ENCODE measurements around the gene PDE1A.

Gene PDE1A

DNA sequence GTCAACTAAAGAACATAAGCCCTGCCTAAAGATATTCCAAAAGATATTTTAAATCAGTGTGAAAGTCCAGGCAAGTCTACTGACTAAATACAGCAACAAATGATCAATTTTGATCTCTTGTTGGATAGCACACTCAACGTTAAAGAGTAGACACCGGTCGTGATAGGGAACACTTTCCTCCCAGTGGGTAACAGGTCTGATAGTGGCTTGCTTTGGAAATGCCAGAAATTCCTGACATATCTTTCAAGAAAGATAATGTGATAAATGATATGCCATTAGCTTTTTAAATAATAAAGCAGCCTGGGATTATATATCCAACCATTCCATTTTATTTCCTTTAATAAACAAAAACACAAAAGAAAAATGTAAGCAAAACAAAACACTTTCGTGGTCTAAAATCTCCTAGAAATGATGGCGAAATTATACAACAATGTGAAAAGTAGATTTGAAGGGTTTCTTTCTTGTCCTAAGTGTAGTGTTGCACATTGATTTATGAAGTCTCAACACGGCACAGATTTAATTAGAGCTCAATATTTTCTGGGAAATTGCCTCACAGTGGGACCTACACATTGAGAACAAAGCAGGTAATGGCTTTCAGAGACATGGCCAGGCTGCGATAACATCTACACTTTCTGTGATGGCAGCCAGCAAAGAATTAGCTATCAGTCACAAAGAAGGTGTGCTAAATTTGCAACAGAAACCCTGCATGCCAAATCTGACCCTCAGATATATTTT lies 282.6 kb downstream of the PDE1A start:
- in situ Hi-C loops (cut with MboI; ENCODE audit: low sequenced_read_pairs) = no loop called here

DNA sequence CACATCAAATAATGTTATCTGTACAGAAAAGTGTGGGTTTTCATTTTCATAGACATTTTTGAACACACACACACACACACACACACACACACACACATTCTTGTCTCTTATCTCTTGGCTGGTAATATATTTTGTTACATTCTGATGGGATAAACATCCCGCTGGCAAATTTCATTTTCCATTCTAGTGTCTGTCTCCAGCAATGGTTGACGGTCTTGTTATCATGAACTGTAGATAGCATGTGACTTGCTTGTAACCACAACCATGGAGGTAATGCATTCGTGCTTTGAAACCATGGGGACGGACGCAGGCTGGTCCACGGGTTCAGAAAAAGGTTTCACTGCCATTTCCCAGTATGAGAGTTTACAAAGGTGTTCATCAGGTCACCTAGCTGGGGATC lies 284.8 kb downstream of the PDE1A start:
- in situ Hi-C loops (cut with MboI; ENCODE audit: low sequenced_read_pairs) = no loop called here

DNA sequence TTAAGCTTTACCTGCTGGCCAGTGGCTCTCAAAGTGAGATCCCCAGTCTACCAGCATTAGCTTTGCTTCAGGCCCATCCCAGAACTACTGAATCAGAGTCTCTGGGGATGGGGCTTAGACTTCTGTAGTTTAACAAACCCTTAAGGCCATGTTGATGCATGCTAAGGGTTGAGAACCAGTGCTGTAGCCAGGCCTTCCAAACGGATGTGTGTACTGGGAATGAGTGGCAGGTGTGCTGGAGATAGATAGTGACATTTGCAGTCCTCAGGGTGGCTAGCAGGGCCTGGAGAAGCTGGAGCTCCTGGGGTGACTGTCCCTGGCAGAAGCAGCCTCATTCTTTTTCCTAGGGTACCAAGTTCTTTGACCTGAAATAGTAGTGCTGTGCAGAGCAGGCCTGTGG lies 292.6 kb downstream of the PDE1A start:
- in situ Hi-C loops (cut with MboI; ENCODE audit: low sequenced_read_pairs) = no loop called here

DNA sequence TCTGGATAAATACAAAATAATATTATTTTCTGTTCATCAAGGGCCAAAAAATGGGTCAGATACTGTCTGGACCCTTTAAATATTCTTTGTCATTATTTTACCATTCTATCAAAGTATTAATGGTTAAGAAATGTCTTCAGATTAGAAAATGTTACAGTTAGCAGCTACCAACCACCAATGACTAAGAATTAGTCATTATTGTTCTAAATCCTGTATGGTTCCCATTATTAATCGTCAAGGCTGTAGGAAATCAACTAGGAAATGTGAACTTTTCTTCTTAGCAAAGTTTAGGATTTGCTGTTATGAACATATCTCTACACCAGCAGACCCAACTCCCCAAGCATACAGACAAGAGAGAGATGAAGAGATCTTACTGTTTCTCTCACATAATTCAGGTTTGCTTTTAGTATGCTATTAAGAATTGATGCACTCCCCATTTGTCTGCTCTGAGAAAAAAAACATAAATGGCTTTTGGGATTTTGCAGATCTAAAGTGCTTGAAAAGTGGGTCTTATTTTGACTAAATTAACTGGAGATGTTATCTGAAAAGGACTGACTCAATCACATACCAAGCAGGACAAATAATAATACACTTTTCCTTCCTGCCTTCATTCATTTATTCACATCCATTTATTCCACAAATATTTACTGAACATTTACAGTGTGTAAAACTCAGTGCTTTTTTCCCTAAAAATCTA lies 293.5 kb downstream of the PDE1A start:
- in situ Hi-C loops (cut with MboI; ENCODE audit: low sequenced_read_pairs) = no loop called here

DNA sequence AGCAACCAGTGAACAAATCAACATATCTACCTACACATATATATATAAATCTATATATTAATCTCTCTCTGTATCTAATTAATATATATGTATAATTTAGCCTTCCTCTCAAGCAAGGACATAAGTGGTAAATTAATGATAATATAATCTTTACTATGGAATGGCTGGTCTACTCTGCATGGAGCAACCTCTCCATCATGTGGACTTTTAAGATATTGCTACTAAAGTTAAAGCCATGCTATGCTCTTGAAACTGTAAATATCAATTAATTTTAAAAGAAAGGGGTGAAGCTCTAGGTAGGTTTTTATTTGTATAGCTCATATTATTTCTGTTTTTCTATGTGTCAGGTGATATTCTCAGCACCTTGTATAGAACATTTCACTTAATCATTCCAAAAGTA lies 294.2 kb downstream of the PDE1A start:
- in situ Hi-C loops (cut with MboI; ENCODE audit: low sequenced_read_pairs) = no loop called here

DNA sequence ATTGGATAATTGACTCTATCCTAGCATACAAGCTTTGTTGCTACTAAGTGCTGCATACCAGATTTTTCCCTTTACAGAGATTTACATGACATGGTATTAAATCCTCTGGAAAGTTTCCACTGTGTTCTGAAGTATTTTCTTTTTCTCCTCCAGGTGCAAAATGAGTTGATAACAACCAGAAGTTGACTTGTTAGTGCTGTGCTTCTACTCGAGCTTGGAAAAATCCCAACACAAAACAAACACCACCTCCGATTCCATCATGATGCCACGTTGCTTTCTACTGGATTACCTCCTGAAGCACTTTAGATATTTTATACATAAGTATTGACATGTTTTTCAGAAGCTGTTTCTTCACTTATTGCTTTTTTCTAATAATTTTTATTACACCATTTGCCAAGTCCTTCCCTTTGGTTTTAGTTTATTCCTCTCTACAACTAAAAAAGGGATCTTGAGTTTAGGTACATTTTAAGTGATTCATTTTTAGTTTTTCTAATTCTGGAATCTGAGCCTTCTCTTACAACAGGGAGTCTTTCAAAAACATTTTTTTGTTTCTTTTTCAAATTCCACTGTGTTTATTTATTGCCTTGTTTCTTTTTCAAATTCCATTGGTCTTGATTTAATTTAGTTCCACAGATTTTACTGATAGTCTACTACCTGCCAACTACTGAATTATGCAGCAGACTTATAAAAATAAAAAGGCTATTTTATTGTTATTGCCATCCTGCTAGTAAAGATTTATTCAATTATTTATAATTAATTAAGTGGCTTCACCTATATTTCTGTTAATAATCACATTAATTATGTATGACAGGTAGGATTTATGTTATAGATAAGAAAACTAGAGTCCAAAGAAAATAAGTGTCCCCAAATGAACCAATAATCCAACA lies 297.8 kb downstream of the PDE1A start:
- in situ Hi-C loops (cut with MboI; ENCODE audit: low sequenced_read_pairs) = no loop called here

DNA sequence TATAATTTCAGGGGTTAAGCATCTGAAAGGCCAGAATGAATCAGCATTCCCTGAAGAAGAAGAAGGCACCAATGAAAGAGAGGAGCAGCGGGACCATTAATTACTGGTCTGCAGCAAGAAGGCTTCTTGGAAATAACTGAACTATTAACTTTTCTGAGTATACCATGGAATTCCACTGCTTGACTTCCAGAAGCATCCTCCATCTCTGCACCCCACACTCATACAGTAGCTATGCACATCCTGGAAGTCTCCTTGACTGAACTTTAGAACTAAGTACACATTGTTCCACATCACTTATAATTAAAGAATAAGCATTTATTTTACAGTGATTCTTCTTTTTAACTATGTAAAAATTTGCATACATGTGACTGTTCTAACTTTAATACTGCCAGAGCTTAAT lies 309.6 kb downstream of the PDE1A start:
- in situ Hi-C loops (cut with MboI; ENCODE audit: low sequenced_read_pairs) = no loop called here

DNA sequence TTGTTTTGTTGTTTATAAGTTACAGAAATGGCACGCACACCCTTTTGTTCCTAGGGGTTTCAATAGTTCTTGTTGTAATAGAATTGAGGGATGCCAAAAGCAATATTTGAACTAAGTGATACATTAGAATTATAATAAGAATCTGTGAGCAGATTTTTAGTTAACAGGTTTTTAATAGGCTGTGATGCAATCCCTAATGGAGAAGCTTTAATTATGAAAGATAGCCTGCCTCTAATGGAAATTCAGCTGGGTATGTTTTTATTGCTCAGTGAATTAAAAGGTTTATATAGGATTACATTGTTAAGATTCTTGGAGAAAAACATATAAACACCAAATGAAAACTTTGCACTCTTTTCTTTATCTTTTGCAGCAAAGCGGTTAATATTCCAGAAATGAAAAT lies 310.1 kb downstream of the PDE1A start:
- in situ Hi-C loops (cut with MboI; ENCODE audit: low sequenced_read_pairs) = no loop called here

DNA sequence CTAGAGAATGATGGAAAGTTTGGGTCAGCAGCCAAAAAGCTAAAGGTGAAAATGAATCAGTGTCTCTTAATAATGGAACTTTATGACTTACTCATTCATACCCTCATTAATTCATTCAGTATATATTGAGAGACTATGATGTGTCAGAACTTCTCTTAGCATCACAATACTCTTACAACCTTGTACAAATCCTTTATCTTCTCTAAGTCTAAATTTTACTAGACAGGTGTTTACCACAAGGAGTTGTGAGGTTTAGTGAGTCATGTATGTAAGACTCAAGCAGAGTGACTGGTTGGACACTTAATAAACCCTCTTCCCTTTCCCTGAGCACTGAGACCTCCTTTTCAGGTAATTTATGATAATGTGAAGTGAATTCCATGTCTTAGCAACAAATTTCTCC lies 311.6 kb downstream of the PDE1A start:
- in situ Hi-C loops (cut with MboI; ENCODE audit: low sequenced_read_pairs) = no loop called here

DNA sequence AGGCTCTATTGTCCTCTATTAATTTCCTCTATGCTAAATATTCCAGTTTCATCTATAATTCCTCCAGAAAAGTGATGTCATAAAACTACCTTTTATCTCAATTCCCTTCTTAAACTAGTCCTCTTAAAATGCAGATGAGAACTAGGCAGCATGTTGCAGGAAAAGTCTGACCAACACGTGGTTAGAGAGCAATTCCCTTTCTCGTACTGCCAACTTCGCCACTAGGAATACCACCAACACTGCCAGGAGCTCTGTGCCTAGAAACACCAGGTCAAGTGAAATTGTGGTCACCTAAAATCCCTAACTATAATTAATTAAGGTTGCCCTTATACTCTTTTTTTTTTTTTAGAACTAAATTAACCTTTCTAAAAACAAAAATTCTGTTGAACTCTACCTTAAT lies 313.5 kb downstream of the PDE1A start:
- in situ Hi-C loops (cut with MboI; ENCODE audit: low sequenced_read_pairs) = no loop called here

DNA sequence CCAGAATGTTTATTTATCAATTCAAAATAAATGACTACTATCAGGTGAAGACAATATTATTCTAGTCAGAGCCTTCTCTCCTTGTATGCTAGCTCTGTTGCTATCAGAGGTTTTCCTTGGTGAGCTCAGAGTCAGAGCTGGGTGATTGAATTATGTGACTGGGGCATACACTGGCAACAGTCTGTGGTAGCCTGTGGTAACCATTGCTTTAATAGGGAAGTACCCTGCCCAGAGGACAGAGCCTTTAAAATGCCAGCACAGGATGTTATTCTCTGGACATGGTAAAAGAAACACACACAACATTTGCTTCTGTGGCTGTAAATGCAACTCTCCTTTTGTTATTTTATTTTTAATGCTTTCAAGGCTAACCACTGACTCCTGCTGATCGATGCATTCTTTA lies 316.5 kb downstream of the PDE1A start:
- in situ Hi-C loops (cut with MboI; ENCODE audit: low sequenced_read_pairs) = no loop called here

DNA sequence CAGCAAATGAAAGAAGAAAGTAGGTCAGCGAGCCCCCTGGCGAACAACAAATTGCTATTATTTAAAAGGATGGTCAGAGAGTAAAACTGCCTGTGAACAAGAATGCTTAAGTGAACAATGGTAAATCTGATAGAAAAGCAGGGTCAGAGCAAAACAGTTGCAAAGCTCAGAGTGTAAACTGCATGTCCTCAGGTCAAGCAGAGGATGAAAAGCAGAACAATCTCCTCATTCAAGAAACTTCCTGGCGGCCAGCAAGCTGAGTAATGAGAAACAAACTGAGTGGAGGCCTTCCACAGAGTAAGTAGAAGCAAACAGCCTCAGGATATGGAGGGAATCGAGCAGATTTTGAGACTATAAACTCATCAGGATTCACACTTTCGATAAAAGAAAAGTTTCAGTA lies 323.3 kb downstream of the PDE1A start:
- in situ Hi-C loops (cut with MboI; ENCODE audit: low sequenced_read_pairs) = no loop called here

DNA sequence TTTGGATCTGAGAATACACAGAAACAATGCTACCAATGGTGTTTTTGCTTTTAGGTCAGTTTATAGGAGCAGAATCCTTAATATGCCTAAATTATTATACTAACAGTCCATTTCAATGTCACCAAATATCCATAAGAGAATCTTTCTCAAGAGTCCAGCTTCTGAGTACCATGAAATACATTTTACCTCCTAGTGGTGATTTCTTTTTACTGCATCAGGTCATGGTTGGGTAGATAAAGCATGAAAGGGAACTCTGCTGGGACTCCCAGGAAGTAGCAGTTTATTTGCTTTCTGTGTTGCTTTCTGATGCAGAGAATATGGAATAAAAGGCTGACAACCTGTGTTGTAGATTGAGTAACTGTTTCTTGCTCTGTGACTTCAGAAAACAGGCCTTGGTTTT lies 325.6 kb downstream of the PDE1A start:
- in situ Hi-C loops (cut with MboI; ENCODE audit: low sequenced_read_pairs) = no loop called here

DNA sequence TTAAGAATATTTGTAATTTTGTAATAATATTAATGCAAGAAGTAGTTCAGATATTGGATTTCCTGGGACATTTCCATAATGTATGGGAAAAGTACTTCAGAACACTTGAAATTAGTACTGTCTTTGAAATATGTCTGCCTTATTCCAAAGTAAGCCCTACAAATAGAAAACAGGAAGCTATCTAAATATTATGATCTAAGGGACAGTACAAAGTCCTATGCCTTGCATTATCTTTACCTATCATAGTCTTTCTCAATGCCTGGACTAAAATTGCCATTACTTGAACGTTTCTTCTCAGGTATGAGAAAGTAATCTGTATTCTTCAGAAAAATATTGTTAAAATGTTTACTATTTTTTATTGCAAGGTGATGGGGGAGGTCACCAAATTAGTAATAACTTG lies 328.2 kb downstream of the PDE1A start:
- in situ Hi-C loops (cut with MboI; ENCODE audit: low sequenced_read_pairs) = no loop called here

DNA sequence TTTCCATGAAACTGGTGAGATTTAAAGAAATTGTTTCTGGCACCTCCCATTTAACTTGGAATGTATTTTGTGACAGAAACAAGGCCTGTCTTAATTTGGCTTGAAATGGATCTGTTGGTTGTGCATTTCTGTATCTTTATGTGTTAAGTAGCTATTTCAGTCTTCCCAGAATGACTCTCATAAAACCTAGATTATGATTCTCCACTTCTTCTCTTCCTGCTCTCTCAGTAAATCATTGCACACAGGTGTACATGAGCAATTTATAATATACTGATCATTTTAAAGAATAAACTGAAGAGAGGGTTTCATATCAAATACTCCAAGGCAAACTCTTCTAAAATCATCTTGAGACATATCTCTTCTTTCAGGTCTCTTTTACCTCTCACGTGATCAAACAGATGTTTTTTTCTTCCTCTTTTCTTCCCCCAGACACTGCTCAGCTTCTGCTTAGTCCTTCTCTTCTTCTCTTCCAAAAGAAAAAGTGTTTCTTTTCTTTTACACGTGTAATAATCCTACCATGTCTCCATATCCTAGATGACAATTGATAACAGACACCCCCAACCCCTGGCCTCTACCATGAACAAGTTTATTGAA lies 329.2 kb downstream of the PDE1A start:
- in situ Hi-C loops (cut with MboI; ENCODE audit: low sequenced_read_pairs) = no loop called here

DNA sequence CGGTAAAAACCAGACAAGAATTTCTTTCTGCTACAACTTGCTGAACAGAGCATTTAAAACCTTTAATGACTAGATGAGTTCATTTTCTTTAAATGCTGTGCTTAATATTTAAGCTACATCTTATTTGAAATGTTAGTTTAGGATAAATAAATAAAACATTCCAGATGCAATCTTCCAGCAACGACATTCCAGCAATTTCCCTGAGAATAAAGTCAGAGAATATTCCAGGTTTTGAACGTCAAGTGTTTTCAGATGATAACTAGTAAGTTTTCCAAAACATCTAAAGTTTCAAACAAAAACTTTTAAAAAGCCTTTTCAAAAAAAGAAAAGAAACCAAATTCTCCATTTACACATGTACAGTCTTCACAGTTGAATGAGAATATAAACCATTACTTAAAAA lies 336.4 kb downstream of the PDE1A start:
- in situ Hi-C loops (cut with MboI; ENCODE audit: low sequenced_read_pairs) = no loop called here

Measured in HL-60/S4 treated with phorbol 12-myristate 13-acetate at 8.2 ng/mL for 4 days and 3 days (cell line).